Parathyroid adenoma (tissue), 2 donors: ENCODE data around the gene NETO1.

Experiments
- H2AFZ ChIP-seq: fragments of 300-600 bp; sonication (generic); one replicate; pipeline ENCODE4 v1.7.0; 2017; ENCODE audit warnings: antibody characterized with exemption, mild to moderate bottlenecking
- H3K27ac ChIP-seq: fragments of 300-600 bp; sonication (generic); one replicate; pipeline ENCODE4 v1.7.0; 2017
- H3K27me3 ChIP-seq: fragments of 300-600 bp; sonication (generic); one replicate; pipeline ENCODE4 v1.7.0; 2017; ENCODE audit warnings: low read length; ENCODE audit not compliant: control insufficient read depth, insufficient read depth
- H3K36me3 ChIP-seq: fragments of 300-600 bp; sonication (generic); one replicate; pipeline ENCODE4 v1.7.0; 2017; ENCODE audit warnings: low read length; ENCODE audit not compliant: control insufficient read depth, insufficient read depth
- H3K4me1 ChIP-seq: fragments of 300-600 bp; sonication (generic); one replicate; pipeline ENCODE4 v1.7.0; 2017; ENCODE audit warnings: control low read depth
- H3K4me2 ChIP-seq: fragments of 300-600 bp; sonication (generic); one replicate; pipeline ENCODE4 v1.7.0; 2017; ENCODE audit warnings: low read length
- H3K4me3 ChIP-seq: fragments of 300-600 bp; sonication (generic); one replicate; pipeline ENCODE4 v1.7.0; 2017; ENCODE audit warnings: low read depth, low read length
- H3K79me2 ChIP-seq: fragments of 300-600 bp; sonication (generic); one replicate; pipeline ENCODE4 v1.7.0; 2017; ENCODE audit warnings: control low read depth
- H3K9ac ChIP-seq: fragments of 300-600 bp; sonication (generic); one replicate; pipeline ENCODE4 v1.7.0; 2017; ENCODE audit warnings: mild to moderate bottlenecking
- H3K9me3 ChIP-seq: fragments of 300-600 bp; sonication (generic); one replicate; pipeline ENCODE4 v1.7.0; 2017; ENCODE audit warnings: low read length; ENCODE audit not compliant: control insufficient read depth
- TF ChIP-seq, protein P1 (sequence below): fragments of 300-600 bp; sonication (generic); IDR thresholded peaks from one replicate; pipeline ENCODE4 v1.7.0; 2017; ENCODE audit warnings: antibody characterized with exemption, mild to moderate bottlenecking
- donor health status: primary hyperparathyroidism.

The NETO1 gene

DNA sequence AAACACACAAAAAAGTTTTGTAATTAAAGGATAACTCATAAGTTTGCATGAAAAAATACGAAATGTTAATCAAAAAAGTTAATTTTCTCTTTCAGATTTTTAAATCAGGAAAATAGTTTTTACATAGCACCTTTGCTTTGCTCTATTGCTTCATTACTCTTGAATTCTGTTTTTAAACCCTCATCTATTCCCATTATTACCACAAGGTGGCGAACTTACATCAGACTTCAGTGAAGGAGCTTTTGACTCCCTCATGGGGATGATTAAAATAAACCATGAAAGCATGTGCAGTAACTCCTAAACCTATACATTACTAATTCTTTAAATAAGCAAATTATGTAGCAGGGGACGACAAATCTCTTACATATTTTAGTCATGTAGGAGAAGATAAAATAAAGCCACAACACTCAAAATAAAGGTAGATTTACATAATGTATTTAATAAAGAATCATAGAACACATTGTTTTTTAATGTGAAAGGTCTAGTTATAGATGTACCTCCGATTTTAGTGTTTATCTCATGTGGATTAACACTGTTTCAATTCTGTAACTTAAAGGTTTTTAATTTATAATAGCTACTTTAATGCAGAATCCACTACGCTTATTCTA, 105.2 kb downstream of the NETO1 start:
- no peak overlapping the region for H2AFZ ChIP-seq
- TF ChIP-seq, protein P1, sequence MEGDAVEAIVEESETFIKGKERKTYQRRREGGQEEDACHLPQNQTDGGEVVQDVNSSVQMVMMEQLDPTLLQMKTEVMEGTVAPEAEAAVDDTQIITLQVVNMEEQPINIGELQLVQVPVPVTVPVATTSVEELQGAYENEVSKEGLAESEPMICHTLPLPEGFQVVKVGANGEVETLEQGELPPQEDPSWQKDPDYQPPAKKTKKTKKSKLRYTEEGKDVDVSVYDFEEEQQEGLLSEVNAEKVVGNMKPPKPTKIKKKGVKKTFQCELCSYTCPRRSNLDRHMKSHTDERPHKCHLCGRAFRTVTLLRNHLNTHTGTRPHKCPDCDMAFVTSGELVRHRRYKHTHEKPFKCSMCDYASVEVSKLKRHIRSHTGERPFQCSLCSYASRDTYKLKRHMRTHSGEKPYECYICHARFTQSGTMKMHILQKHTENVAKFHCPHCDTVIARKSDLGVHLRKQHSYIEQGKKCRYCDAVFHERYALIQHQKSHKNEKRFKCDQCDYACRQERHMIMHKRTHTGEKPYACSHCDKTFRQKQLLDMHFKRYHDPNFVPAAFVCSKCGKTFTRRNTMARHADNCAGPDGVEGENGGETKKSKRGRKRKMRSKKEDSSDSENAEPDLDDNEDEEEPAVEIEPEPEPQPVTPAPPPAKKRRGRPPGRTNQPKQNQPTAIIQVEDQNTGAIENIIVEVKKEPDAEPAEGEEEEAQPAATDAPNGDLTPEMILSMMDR: peak; percentile 45
- no peaks in the 10 kb centered on the region for H3K4me1 ChIP-seq
- no peaks in the 10 kb centered on the region for H3K9me3 ChIP-seq
- H3K27me3 ChIP-seq: no peaks in the 10 kb centered on the region
- no peaks in the 10 kb centered on the region for H3K79me2 ChIP-seq
- no peak overlapping the region for H3K9ac ChIP-seq
- H3K36me3 ChIP-seq: no peaks in the 10 kb centered on the region
- no peak overlapping the region for H3K27ac ChIP-seq
- H3K4me2 ChIP-seq: no peak overlapping the region
- H3K4me3 ChIP-seq: no peak overlapping the region

- Histone ChIP-seq H3K4me1 (no peaks in the 10 kb centered on the region), H3K79me2 (no peaks in the 10 kb centered on the region), H3K9me3 (no peaks in the 10 kb centered on the region), H3K36me3 (no peaks in the 10 kb centered on the region), H3K4me2 (no peak overlapping the region), H3K27me3 (no peaks in the 10 kb centered on the region), H3K9ac (no peak overlapping the region), H2AFZ (no peak overlapping the region), H3K27ac (no peak overlapping the region), H3K4me3 (no peak overlapping the region)
- TF ChIP-seq, protein P1: no peak
Observed at GRCh38 chr18:72752220-72752619, 115.6 kb downstream of the NETO1 start.

DNA sequence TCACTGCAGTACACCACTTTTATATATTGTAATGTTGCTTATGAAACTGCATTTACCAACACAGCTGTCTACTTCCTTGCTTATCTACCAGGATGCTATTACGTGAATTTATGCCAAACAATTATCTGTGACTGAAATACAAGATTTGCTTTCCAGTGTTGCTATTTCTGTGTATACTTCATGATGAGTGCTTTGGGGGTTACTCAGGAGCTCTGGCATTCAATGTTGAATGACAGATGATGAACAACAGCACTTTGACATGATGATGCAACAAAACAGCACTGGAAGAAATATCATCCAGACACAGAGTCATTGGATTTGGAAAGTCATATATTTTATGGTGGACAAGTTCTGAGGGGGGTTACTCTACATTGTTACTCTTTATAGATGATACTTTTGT, 125.8 kb downstream of the NETO1 start:
- Histone ChIP-seq H3K79me2 (no peaks in the 10 kb centered on the region), H3K36me3 (no peaks in the 10 kb centered on the region), H2AFZ (no peak overlapping the region), H3K4me2 (no peak overlapping the region), H3K9ac (no peak overlapping the region), H3K4me1 (no peaks in the 10 kb centered on the region), H3K27me3 (peaks cover 4% of the 10 kb centered on the region), H3K27ac (no peak overlapping the region), H3K4me3 (no peak overlapping the region), H3K9me3 (no peaks in the 10 kb centered on the region)
- TF ChIP-seq, protein P1: no peak

GRCh38 chr18:72738136-72738535, 129.7 kb downstream of the NETO1 start:
- TF ChIP-seq, protein P1: no peak

GRCh38 chr18:72727776-72728175, 140.0 kb downstream of the NETO1 start:
- TF ChIP-seq, protein P1: no peak
- no peaks in the 10 kb centered on the region for H3K9me3 ChIP-seq
- no peaks in the 10 kb centered on the region for H3K36me3 ChIP-seq
- peaks cover 3% of the 10 kb centered on the region for H3K27me3 ChIP-seq
- no peak overlapping the region for H2AFZ ChIP-seq
- no peaks in the 10 kb centered on the region for H3K4me1 ChIP-seq
- H3K79me2 ChIP-seq: no peaks in the 10 kb centered on the region
- H3K27ac ChIP-seq: no peak overlapping the region
- no peak overlapping the region for H3K4me3 ChIP-seq
- no peak overlapping the region for H3K9ac ChIP-seq
- no peak overlapping the region for H3K4me2 ChIP-seq

More at GRCh38 chr18:72738136-72738535, 129.7 kb downstream of the NETO1 start:
- no peak overlapping the region for H3K9ac ChIP-seq
- H2AFZ ChIP-seq: no peak overlapping the region
- H3K9me3 ChIP-seq: no peaks in the 10 kb centered on the region
- no peaks in the 10 kb centered on the region for H3K36me3 ChIP-seq
- H3K27ac ChIP-seq: no peak overlapping the region
- no peaks in the 10 kb centered on the region for H3K79me2 ChIP-seq
- H3K4me1 ChIP-seq: no peaks in the 10 kb centered on the region
- no peak overlapping the region for H3K4me3 ChIP-seq
- peaks cover 4% of the 10 kb centered on the region for H3K27me3 ChIP-seq
- no peak overlapping the region for H3K4me2 ChIP-seq
